SK-N-SH treated with all-trans-retinoic acid at 6 μM for 48 hours (cell line): ENCODE data around the gene ERC1.

Source experiments
- CREB5 ChIP-seq: fragments of 250-450 bp; sonication (Bioruptor Pico); IDR thresholded peaks from 2 replicates; pipeline ENCODE4 v1.5.1; 2020; ENCODE audit warnings: low read depth, mild to moderate bottlenecking, moderate library complexity
- POU6F1 ChIP-seq: fragments of 250-450 bp; sonication (Bioruptor Pico); IDR thresholded peaks from 2 replicates; pipeline ENCODE4 v1.8.0; 2021; ENCODE audit warnings: low read depth, mild to moderate bottlenecking, moderate library complexity, borderline replicate concordance
- RARB ChIP-seq: fragments of 250-450 bp; sonication (Bioruptor Pico); IDR thresholded peaks from 2 replicates; pipeline ENCODE4 v1.8.0; 2021; ENCODE audit warnings: mild to moderate bottlenecking, moderate library complexity
- ZFP30 ChIP-seq: fragments of 450-650 bp; formaldehyde crosslinking; IDR thresholded peaks from 2 replicates; pipeline ENCODE4 v1.5.0; 2022; ENCODE audit warnings: mild to moderate bottlenecking, moderate library complexity
- ZNF8 ChIP-seq: fragments of 450-650 bp; formaldehyde crosslinking; IDR thresholded peaks from 2 replicates; pipeline ENCODE4 v1.5.0; 2020; ENCODE audit warnings: mild to moderate bottlenecking, moderate library complexity

GRCh38 chr12:1103632-1104031 is 112.6 kb downstream of the ERC1 start:
- TF ChIP-seq ZFP30 (CRISPR knock-in tag) (no peak), CREB5 (CRISPR knock-in tag) (no peak), POU6F1 (CRISPR knock-in tag) (no peak), RARB (CRISPR knock-in tag) (no peak), ZNF8 (CRISPR knock-in tag) (no peak)
